Naive thymus-derived CD8-positive, alpha-beta T cell (primary cell): ENCODE measurements around the gene RPL29. TPM values are rescaled to one million over a fixed set of nuclear protein-coding genes. Genes with fewer than 3 reads are reported as not detected.
A peak's percentile ranks its signal among the peaks of the same experiment; 100 is the strongest.

Source experiments
- ATAC-seq, 2 donors: fragments of 150-1000 bp; cut with Tn5 transposase in 1 of 2; sonication (Bioruptor Pico), chemical (Tn5 transposase) in 1 of 2; 1 replicate in 1 of 2; 2 replicates in 1 of 2; pipeline ENCODE4 v1.10.0; 2021; ENCODE audit warnings: mild to moderate bottlenecking in 2 of 2, moderate library complexity in 2 of 2
- POLR2A ChIA-PET: fragments of 350-600 bp; sonication (Branson Sonifier 250); formaldehyde crosslinking; loops from one replicate; lab custom pipeline; 2021; ENCODE audit warnings: antibody characterized with exemption; lab: Charles Lee
- DNase-seq, 10 donors: peaks; one replicate each; pipeline versions ENCODE4 v3.0.0 to v3.0.0-alpha.2; 2020 to 2022
- H3K27ac Mint-ChIP-seq, 10 donors: one replicate each; pipeline ENCODE4 v1.8.0; 2020 to 2022; ENCODE audit warnings: mild to moderate bottlenecking in 10 of 10, mixed read lengths in 10 of 10, moderate library complexity in 4 of 10, inconsistent platforms in 1 of 10
- H3K27me3 Mint-ChIP-seq, 5 donors: one replicate each; pipeline ENCODE4 v1.8.0; 2021 to 2022; ENCODE audit warnings: mixed read lengths in 5 of 5
- H3K36me3 Mint-ChIP-seq, 3 donors: one replicate each; pipeline ENCODE4 v1.8.0; 2020 to 2022; ENCODE audit warnings: mixed read lengths in 3 of 3, mild to moderate bottlenecking in 2 of 3, inconsistent platforms in 1 of 3
- H3K4me1 Mint-ChIP-seq, 4 donors: one replicate each; pipeline ENCODE4 v1.8.0; 2021 to 2022; ENCODE audit warnings: mixed read lengths in 4 of 4
- H3K4me3 Mint-ChIP-seq, 10 donors: one replicate each; pipeline ENCODE4 v1.8.0; 2020 to 2022; ENCODE audit warnings: mild to moderate bottlenecking in 10 of 10, mixed read lengths in 10 of 10, moderate library complexity in 6 of 10, inconsistent platforms in 1 of 10
- H3K9me3 Mint-ChIP-seq, 9 donors: one replicate each; pipeline ENCODE4 v1.8.0; 2020 to 2022; ENCODE audit warnings: mixed read lengths in 9 of 9, mild to moderate bottlenecking in 3 of 9, inconsistent platforms in 1 of 9, moderate library complexity in 1 of 9
- polyA plus RNA-seq, 3 donors: library from polyadenylated mRNA; unstranded; fragments of 300-500 nt; fragmentation: Illumina TruSeq; gene quantifications; one replicate each; pipeline ENCODE4 v1.2.3, GENCODE V29; 2021
- total RNA-seq, 8 experiments: library from RNA in 2 of 8; stranded (reverse) in 2 of 8; gene quantifications; one replicate each; pipeline ENCODE4 v1.2.3 and lab custom pipeline; 2021 to 2026

The RPL29 gene
- total and polyA plus RNA-seq, 5 experiments from 2014 or later = 1,232 to 1,741 (median 1,632) TPM

GRCh38 chr3:51946796-51947195 lies 48.9 kb downstream of the RPL29 start:
- ATAC-seq = no peak
- Mint-ChIP-seq H3K27me3 (peaks cover 0 to under 1% (median 0%) of the 10 kb centered on the region in 5 donors), H3K9me3 (no peaks in the 10 kb centered on the region), H3K27ac (peak overlapping the region in 3 of 10 donors; percentile 34 to 82 (median 64)), H3K36me3 (no peaks in the 10 kb centered on the region), H3K4me3 (no peak overlapping the region), H3K4me1 (peaks cover 5 to 15% (median 13%) of the 10 kb centered on the region in 4 donors)
- POLR2A ChIA-PET = interaction anchor here (1.0 kb wide), 1 partner anchor 278 kb away, joined by 3 read pairs; no protein-coding TSS in a partner anchor
- peak in 1 of 10 donors; percentile 41 for DNase-seq

GRCh38 chr3:51945926-51946705 lies 49.6 kb downstream of the RPL29 start:
- Mint-ChIP-seq H3K27me3 (no peaks in the 10 kb centered on the region), H3K9me3 (no peaks in the 10 kb centered on the region), H3K4me1 (peaks cover 9 to 19% (median 18%) of the 10 kb centered on the region in 4 donors), H3K4me3 (no peak overlapping the region), H3K36me3 (no peaks in the 10 kb centered on the region), H3K27ac (peak overlapping the region in 2 of 10 donors; percentile 64 to 82)
- POLR2A ChIA-PET = interaction anchor here (1.0 to 1.1 kb wide), 2 partner anchors 24 to 278 kb away, joined by 3 read pairs; no protein-coding TSS in a partner anchor
- DNase-seq = no peak
- ATAC-seq = no peak

GRCh38 chr3:51945031-51945840 lies 50.5 kb downstream of the RPL29 start:
- ATAC-seq = no peak
- Mint-ChIP-seq H3K4me1 (peaks cover 15 to 28% (median 27%) of the 10 kb centered on the region in 4 donors), H3K9me3 (no peaks in the 10 kb centered on the region), H3K27ac (no peak overlapping the region), H3K4me3 (no peak overlapping the region), H3K36me3 (no peaks in the 10 kb centered on the region), H3K27me3 (no peaks in the 10 kb centered on the region)
- POLR2A ChIA-PET = interaction anchor here (1.1 kb wide), 1 partner anchor 25 kb away, joined by 3 read pairs; no protein-coding TSS in a partner anchor
- DNase-seq = no peak

- H3K27ac Mint-ChIP-seq = peak overlapping the region in 4 of 10 donors; percentile 35 to 52 (median 46)
Observed at GRCh38 chr3:51944451-51945021, 51.2 kb downstream of the RPL29 start.

More at GRCh38 chr3:51944451-51945021, 51.2 kb downstream of the RPL29 start:
- DNase-seq (no peak), ATAC-seq (no peak)
- Mint-ChIP-seq H3K4me3 (peak overlapping the region in 1 of 10 donors; percentile 52), H3K9me3 (no peaks in the 10 kb centered on the region), H3K36me3 (peaks cover 0 to 2% (median 0%) of the 10 kb centered on the region in 3 donors), H3K4me1 (peaks cover 15 to 34% (median 30%) of the 10 kb centered on the region in 4 donors), H3K27me3 (no peaks in the 10 kb centered on the region)
- POLR2A ChIA-PET = interaction anchor here (1.4 kb wide), 1 partner anchor 57 kb away, joined by 3 read pairs; no protein-coding TSS in a partner anchor

Other genes starting within 250 kb of the RPL29 start
- not detected for gene IQCF6, start 216.7 kb downstream of the RPL29 start, total RNA-seq
- gene IQCF6, start 216.7 kb downstream of the RPL29 start, polyA plus RNA-seq = not detected
- gene IQCF2, start 134.3 kb downstream of the RPL29 start, total RNA-seq = not detected
- gene IQCF2, start 134.3 kb downstream of the RPL29 start, polyA plus RNA-seq = not detected
- not detected for gene IQCF5, start 120.3 kb downstream of the RPL29 start, total RNA-seq
- not detected for gene IQCF5, start 120.3 kb downstream of the RPL29 start, polyA plus RNA-seq
- not detected for gene IQCF1, start 92.5 kb downstream of the RPL29 start, total RNA-seq
- gene IQCF1, start 92.5 kb downstream of the RPL29 start, polyA plus RNA-seq = not detected
- 10 to 100 TPM; 15.9 to 16.5 TPM for gene RRP9, start 54.0 kb downstream of the RPL29 start, total RNA-seq
- gene RRP9, start 54.0 kb downstream of the RPL29 start, polyA plus RNA-seq = 10 to 100 TPM; 18.1 to 29.6 (median 19.6) TPM
- gene PARP3, start 53.5 kb downstream of the RPL29 start, total RNA-seq = 10 to 100 TPM in 1 of 2 experiments, 1 to 10 TPM in 1; 9.7 to 11.7 TPM
- gene PARP3, start 53.5 kb downstream of the RPL29 start, polyA plus RNA-seq = 1 to 10 TPM; 4.6 to 9.0 (median 5.5) TPM
- not detected for gene GPR62, start 40.5 kb downstream of the RPL29 start, total RNA-seq
- gene GPR62, start 40.5 kb downstream of the RPL29 start, polyA plus RNA-seq = not detected
- 1 to 10 TPM; 8.3 to 9.4 TPM for gene PCBP4, start 28.4 kb downstream of the RPL29 start, total RNA-seq
- gene PCBP4, start 28.4 kb downstream of the RPL29 start, polyA plus RNA-seq = 10 to 100 TPM in 1 of 3 donors, 1 to 10 TPM in 2; 2.4 to 10.9 (median 5.3) TPM
- gene ABHD14B, start 21.8 kb downstream of the RPL29 start, total RNA-seq = 10 to 100 TPM; 56.4 to 60.4 TPM
- 10 to 100 TPM; 69.3 to 84.6 (median 73.2) TPM for gene ABHD14B, start 21.8 kb downstream of the RPL29 start, polyA plus RNA-seq
- 10 to 100 TPM; 17.7 to 22.1 TPM for gene ABHD14A, start 20.8 kb downstream of the RPL29 start, total RNA-seq
- gene ABHD14A, start 20.8 kb downstream of the RPL29 start, polyA plus RNA-seq = 100 to 1,000 TPM in 1 of 3 donors, 10 to 100 TPM in 2; 94.6 to 100 (median 94.9) TPM
- gene ACY1, start 12.4 kb downstream of the RPL29 start, total RNA-seq = 10 to 100 TPM; 14.1 to 15.8 TPM
- 10 to 100 TPM; 18.5 to 28.5 (median 18.6) TPM for gene ACY1, start 12.4 kb downstream of the RPL29 start, polyA plus RNA-seq
- gene DUSP7, start 60.7 kb upstream of the RPL29 start, total RNA-seq = 10 to 100 TPM; 28.6 to 29.0 TPM
- 1 to 10 TPM; 1.8 to 4.6 (median 2.2) TPM for gene DUSP7, start 60.7 kb upstream of the RPL29 start, polyA plus RNA-seq
- 1 to 10 TPM; 1.2 to 1.9 TPM for gene POC1A, start 158.5 kb upstream of the RPL29 start, total RNA-seq
- 1 to 10 TPM in 1 of 3 donors, under 1 TPM in 2; 0.28 to 1.1 (median 0.66) TPM for gene POC1A, start 158.5 kb upstream of the RPL29 start, polyA plus RNA-seq
- 10 to 100 TPM; 16.2 to 18.8 TPM for gene ALAS1, start 202.3 kb upstream of the RPL29 start, total RNA-seq
- gene ALAS1, start 202.3 kb upstream of the RPL29 start, polyA plus RNA-seq = 10 to 100 TPM; 14.7 to 28.9 (median 18.5) TPM
- gene TLR9, start 229.8 kb upstream of the RPL29 start, total RNA-seq = 1 to 10 TPM; 2.4 to 2.8 TPM
- gene TLR9, start 229.8 kb upstream of the RPL29 start, polyA plus RNA-seq = not detected
- gene TWF2, start 243.3 kb upstream of the RPL29 start, total RNA-seq = 10 to 100 TPM; 77.2 to 77.6 TPM
- gene TWF2, start 243.3 kb upstream of the RPL29 start, polyA plus RNA-seq = 100 to 1,000 TPM; 112 to 171 (median 142) TPM
- 100 to 1,000 TPM; 108 to 114 TPM for gene PPM1M, start 249.9 kb upstream of the RPL29 start, total RNA-seq
- gene PPM1M, start 249.9 kb upstream of the RPL29 start, polyA plus RNA-seq = 100 to 1,000 TPM in 2 of 3 donors, 10 to 100 TPM in 1; 68.0 to 172 (median 106) TPM